IMR-90 (cell line): ENCODE measurements around the gene KIF16B.

ENCODE experiments used
- POLR2A ChIP-seq: IDR thresholded peaks from 2 replicates; pipeline ENCODE4 v1.6.1; 2012; ENCODE audit warnings: mild to moderate bottlenecking, low read depth, low read length
- RAD21 ChIP-seq: IDR thresholded peaks from 2 replicates; pipeline ENCODE4 v1.6.1; 2012; ENCODE audit warnings: low read length, improper control_type of control experiment
- RCOR1 ChIP-seq: IDR thresholded peaks from 2 replicates; pipeline ENCODE4 v1.6.1; 2012; ENCODE audit warnings: mild to moderate bottlenecking, low read length, improper control_type of control experiment; ENCODE audit not compliant: insufficient replicate concordance
- RFX5 ChIP-seq: IDR thresholded peaks from 2 replicates; pipeline ENCODE4 v1.8.0; 2012; ENCODE audit warnings: low read depth, mild to moderate bottlenecking, low read length, moderate library complexity
- TF ChIP-seq, protein P1 (sequence below): conservative IDR thresholded peaks from 2 replicates; pipeline ENCODE4 v1.5.1; 2012; ENCODE audit warnings: mild to moderate bottlenecking, low read depth, low read length, improper control_type of control experiment

DNA sequence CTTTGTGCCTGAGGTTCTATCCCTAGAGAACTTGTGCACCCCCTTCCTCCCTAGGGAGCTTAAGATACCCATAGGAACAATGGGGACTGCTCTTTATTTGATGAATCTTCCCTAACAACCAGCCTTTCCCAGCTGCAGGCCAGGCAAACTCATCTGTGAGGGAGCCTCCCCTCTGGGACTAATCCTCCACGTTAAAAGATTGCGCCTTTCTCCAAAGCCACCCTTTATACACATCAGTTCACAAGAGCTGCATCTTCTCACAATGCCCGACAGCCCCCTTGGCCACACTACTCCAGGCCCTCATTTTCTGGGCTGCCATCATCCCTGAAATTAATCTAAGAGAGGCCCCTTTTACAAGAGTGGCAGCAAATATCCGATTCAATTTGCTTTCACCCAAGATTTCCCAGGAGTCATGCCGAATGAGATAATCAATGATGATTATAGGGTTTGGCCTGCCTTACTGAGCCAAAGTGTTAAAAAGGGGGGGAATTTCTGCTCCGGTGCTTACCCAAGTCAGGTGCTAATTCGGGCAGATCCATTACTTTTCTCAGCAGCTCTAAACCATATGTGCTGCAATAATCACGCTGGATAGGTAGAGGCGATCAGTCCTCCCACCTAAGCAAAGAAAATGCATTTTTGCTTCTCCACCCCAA lies 336.5 kb downstream of the KIF16B start:
- TF ChIP-seq POLR2A (no peak), RCOR1 (no peak), RFX5 (no peak), RAD21 (no peak)
- TF ChIP-seq, protein P1, sequence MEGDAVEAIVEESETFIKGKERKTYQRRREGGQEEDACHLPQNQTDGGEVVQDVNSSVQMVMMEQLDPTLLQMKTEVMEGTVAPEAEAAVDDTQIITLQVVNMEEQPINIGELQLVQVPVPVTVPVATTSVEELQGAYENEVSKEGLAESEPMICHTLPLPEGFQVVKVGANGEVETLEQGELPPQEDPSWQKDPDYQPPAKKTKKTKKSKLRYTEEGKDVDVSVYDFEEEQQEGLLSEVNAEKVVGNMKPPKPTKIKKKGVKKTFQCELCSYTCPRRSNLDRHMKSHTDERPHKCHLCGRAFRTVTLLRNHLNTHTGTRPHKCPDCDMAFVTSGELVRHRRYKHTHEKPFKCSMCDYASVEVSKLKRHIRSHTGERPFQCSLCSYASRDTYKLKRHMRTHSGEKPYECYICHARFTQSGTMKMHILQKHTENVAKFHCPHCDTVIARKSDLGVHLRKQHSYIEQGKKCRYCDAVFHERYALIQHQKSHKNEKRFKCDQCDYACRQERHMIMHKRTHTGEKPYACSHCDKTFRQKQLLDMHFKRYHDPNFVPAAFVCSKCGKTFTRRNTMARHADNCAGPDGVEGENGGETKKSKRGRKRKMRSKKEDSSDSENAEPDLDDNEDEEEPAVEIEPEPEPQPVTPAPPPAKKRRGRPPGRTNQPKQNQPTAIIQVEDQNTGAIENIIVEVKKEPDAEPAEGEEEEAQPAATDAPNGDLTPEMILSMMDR, result no peak
